GM18499 (cell line): ENCODE data around the gene PPIL4.
A peak's percentile ranks its signal among the peaks of the same experiment; 100 is the strongest.

Experiments
- ATAC-seq: cut with Tn5 transposase; IDR thresholded peaks from one replicate; pipeline ENCODE4 v1.9.1; 2021; ENCODE audit warnings: moderate number of reproducible peaks; ENCODE audit not compliant: insufficient read depth, unreplicated experiment

The PPIL4 gene, protein sequence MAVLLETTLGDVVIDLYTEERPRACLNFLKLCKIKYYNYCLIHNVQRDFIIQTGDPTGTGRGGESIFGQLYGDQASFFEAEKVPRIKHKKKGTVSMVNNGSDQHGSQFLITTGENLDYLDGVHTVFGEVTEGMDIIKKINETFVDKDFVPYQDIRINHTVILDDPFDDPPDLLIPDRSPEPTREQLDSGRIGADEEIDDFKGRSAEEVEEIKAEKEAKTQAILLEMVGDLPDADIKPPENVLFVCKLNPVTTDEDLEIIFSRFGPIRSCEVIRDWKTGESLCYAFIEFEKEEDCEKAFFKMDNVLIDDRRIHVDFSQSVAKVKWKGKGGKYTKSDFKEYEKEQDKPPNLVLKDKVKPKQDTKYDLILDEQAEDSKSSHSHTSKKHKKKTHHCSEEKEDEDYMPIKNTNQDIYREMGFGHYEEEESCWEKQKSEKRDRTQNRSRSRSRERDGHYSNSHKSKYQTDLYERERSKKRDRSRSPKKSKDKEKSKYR

DNA sequence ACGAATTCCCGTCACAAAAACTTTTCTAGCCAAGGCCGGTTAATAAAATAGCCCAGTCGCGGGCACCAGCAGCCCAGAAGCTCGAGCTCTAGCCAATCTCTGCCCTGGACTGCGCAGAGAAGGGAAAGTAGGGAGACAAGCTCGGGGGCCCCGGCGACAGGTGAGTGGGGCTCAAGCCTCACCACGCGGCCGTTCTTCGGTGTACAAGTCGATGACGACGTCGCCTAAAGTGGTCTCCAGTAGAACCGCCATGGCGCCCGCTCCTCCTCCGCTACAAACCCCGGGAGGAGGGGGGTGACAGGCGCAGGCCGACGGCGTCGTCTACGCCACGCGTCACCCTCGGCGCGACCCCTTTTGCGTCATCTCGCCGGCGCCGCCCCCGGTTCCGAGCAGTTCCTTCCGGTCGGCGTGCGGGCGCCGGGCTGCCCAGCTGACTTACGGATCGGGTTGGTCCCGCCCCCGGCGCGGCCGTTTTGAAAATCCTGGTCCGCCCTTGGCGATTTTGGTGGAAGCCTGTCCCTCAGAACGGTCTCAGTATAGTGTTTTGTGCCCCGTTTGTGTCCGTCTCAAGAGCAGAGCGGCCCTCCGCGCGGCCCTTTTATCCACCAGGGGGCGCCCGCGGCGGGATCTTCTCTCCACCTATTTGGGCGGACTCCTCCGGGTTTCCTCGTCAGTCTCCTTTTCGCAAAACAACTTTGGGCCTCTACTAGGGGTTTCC, at the start of gene PPIL4:
PPIL4 (minus strand) TSS at position 290 of the 718 bp plus-strand sequence; CDS start at position 252, 38 bp downstream.
- ATAC-seq = peak; percentile 74

DNA sequence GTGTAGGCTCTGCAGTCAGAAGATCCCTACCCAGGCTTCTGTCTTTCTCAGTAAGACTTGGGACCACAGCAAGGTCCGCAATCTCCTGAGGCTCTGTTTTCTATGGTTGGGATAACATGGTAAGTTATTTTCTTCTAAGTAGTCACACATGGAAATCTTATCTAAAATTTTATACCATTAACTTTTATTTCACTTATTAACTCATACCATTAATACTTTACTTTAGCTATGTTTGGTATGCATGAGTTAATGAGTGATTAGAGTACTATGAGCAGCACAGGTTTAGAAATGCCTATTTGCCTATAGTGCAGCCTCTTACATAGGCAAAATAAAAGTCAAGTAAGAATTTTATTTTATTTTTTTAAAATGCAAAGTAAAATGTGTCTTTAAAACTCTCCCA, 47.6 kb upstream of the PPIL4 start:
- no peak for ATAC-seq

DNA sequence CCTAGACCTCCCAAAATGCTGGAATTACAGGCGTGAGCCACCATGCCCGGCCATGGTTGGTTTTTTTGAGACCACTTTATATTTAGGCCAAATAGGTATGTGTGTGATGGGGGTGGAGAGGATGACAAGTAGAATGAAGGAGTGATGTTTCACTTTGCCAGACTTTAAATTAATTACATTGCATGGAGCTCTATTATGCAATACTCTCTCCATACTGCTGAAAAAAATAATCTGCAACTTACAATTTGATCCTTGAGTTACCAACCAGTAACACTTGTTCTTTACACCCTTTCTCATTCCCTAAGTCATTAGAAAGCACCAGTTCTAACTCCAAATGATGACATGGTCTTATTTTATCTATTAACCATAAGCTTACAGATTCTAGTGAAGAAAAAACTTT, 47.1 kb upstream of the PPIL4 start:
- ATAC-seq = no peak

DNA sequence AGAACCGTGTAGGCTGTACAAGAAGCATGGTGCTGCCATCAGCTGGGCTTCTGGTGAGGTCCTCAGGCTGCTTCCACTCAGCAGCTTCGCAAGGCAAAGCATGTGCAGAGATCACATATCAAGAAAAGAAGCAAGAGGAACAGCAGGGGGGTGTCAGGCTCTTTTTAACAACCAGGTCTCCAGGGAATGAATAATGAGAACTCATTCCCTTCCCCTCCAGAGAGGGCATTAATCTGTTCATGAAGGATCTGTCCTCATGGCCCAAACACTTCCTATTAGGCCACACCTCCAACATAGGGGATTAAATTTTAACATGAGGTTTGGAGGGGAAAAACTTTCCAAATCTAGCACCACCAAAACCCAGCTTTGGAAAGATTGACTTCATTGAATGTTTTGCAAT, 40.3 kb upstream of the PPIL4 start:
- no peak for ATAC-seq

DNA sequence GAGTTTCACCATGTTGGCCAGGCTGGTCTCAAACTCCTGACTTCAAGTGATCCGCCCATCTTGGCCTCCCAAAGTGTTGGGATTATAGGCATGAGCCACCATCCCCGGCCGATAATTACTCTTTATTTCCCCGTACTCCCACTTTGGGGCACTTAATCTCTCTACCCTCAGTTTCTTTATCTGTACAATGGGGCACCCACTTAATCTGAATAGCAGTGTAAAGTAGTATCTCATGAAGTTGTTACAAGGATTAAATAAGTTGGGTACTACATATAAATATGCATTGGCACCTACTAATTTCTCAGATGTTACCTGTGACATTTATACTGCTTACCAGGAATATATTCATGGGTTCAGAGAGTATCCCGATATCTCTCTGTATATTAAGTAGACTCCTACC, 35.5 kb upstream of the PPIL4 start:
- no peak for ATAC-seq

DNA sequence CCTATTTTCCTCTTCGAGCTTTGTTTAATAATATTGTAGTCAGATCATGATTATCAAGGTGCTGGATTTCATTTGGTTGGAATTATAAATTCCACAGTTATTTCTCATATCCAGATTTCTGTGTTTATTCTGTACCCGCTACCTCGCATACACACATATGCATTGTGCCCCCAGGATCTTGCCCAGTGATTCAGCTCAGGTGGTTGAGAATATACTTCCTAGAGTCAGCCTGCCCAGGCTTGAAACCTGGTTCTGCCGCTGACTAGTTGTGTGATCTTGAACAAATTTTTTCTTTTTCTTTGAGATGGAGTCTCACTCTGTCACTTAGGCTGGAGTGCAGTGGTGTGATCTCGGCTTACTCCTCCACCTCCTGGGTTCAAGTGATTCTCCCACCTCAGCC, 35.0 kb upstream of the PPIL4 start:
- ATAC-seq = no peak

DNA sequence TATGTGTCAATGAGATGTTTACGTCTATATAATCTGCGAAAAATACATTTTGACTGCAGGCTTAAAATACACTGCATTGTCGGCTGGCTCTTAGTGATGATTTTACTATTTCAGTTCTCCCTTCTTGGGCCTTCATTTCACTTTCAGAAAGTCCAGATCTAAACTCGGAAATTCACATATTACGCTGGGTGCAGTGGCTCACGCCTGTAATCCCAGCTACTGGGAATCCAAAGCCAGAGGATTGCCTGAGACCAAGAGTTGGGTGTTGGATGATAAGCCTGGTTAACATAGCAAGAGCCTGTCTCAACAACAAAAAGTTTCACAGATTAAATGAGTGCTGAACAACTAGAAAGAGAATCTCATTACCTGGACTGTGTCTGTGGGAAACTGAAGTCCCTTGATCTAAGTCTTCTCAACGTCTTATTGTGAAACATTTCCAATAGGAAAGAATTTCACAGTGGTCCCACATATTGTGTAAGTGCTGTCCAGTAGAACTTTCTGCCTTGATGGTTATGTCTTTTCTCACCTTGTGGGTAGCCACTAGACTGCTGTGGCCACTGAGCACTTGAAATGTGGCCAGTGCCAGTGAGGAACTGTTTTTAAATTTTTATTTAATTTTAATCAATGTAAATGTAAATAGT, 22.2 kb upstream of the PPIL4 start:
- no peak for ATAC-seq

DNA sequence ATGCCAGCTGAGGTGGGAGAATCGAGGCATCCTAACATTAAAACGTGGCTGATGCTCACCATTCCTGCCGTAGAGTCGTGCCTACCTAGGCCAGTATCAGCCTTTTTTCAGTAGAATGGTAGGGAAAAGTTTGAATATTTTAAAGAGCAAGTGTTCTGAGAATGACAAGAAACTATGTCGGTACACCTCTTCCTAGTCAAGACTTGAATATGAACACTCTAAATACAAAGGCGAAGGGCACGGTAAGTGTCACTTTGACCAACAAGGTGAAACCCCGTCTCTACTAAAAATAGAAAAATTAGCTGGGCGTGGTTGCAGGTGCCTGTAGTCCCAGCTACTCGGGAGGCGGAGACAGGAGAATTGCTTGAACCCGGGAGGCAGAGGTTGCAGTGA, 21.3 kb upstream of the PPIL4 start:
- no peak for ATAC-seq

DNA sequence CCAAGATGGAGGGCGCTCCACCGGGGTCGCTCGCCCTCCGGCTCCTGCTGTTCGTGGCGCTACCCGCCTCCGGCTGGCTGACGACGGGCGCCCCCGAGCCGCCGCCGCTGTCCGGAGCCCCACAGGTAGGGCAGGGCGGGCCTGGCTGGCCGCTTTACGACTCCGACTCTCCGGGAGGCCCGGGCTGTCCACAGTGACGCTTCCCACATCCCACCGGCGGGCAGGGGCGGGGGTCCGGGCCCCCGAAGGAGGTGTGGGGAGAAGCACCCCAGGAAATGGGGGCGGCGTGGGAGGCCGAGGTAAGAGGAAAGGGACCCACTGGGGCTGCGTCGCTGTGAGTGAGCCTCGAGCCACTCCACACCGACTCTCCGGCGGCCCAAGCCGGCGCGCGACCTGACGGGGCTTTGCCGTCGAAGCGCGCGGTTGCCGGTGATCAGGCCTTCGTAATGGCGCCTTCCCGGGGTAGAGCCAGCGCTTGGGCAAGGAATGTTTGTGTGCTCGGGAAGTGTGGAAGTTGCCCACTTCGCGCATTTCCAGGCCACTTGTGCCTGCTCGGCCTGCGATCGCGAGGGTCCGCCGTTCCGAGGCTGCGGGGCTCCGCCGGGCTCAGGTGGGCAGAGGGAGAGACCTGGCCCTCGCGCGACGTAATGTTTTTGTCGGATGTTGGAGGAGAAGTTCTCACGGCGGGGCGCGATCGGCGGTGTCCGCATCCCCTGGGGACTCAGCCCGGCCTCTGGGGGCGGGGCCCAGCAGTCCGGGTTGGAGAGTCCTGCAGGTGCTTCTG, 20.8 kb upstream of the PPIL4 start:
- ATAC-seq = peak; percentile 2

DNA sequence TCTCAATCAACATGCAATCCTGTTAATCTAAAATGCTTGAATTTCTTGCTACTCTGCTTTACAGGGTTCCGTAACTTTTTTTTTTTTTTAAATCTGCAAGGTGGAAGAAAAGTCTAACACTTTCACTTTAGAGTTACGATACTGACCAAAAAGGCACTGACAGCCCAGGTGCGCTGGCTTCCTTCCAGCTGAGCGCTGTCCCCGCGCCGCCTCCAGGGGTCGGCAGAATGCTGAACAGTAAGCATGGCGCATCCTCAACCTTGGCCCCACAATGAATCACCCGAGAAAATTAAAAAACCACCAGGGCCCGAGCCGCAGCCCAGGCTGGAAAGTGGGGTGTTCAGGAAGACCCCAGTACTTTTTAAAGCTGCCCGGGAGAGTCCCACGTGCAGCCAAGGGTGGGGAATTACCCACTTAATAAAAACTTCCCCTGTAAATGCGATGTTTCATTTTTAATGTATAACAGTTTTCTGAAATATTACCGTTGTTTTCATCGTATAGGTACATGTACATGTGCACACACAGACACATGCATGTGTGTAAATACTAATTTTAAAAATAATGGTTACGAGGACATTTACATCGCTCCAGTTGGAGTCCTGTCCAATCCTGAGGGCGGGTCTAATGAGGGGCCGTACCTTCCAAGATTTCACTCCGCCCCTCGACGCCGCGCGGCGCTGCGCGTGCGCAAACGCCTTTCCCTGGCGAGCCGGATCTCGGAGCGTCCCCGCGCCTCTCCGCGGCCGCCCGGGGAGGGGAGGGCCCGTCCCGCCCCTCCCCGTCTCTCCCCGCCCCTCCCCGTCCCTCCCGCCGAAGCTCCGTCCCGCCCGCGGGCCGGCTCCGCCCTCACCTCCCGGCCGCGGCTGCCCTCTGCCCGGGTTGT, 19.9 kb upstream of the PPIL4 start, which contains the start of gene GINM1:
GINM1 (plus strand) TSS at position 849 of the 883 bp plus-strand sequence. CDS start 40 bp downstream, outside the sequence.
- ATAC-seq = peak; percentile 60

DNA sequence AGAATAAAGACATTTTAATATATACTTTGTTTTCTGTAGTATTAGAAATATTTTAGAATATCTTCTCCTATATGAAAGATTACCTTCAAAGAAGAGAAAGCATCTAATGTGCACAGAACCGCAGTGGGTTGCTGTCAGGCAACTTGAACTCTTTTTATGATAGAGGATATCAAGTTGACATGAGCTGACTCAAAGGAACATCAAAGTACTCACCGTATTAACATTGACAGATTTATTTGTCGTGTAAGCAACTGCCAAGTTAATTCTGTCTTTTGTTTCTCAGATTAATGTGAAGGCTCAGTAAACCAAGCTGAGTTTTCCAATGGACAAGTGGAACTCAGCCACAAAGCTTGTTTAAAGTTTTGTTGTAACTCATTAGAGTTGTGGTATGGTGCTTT, 18.1 kb upstream of the PPIL4 start:
- no peak for ATAC-seq

DNA sequence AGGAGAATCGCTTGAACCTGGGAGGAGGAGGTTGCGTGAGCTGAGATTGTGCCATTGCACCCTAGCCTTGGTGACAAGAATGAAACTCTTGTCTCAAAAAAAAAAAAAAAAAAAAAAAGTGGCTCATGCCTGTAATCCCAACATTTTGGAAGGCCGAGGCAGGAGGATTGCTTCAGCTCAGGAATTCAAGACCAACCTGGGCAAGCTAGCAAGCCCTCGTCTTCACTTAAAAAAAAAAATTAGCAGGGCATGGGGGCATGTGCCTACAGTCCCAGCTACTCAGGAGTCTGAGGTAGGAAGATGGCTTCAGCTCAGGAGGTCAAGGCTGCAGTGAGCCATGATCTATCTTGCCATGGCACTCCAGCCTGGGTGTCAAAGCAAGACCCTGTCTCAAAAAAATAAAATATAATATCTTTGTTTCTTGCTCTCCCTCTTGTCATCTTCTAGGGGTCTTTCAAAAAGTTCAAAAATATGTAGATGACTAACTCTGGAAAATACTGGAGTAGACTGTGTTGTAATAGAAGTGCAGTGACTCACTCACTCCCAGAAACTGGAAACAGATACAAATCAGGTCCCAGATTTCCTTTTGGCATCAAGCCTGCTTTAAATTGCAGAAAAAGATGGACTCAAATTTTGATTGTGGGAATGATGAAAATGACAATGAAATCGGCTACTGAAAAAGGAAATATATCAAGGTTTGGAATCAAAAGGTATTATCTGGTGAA, 17.5 kb upstream of the PPIL4 start:
- ATAC-seq = no peak

DNA sequence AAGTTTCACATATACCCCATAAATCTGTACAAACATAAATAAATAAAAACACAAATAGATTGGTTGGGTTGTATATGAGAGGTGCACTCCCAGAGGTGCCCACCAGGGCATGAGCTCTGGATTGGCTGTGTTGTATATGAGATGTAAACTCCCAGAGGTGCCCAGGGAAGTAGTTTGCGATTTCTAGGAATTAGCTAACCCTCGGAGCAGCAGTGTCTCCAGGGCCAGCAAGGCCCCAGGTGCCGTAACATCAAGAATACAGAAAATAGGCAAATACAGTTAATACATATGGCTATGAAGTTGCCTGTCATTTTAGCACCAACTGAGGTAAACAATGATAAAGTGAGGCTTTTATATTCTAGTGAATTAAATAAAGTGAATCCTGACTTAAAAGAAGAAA, 14.9 kb upstream of the PPIL4 start:
- no peak for ATAC-seq

DNA sequence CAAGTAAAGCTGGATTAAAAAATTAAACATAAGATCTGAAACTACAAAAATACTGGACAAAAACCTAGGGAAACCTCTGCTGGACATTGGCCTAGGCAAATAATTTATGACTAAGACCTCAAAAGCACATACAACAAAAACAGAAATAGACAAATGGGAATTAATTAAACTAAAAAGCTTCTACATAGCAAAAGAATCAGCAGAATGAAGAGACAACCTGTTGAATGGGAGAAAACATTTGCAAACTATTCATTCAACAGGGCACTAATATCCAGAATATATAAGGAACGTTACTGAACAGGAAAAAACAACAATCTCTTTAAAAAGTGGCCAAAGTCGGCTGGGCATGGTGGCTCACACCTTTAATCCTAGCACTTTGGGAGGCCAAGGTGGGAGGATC, 13.5 kb upstream of the PPIL4 start:
- no peak for ATAC-seq

DNA sequence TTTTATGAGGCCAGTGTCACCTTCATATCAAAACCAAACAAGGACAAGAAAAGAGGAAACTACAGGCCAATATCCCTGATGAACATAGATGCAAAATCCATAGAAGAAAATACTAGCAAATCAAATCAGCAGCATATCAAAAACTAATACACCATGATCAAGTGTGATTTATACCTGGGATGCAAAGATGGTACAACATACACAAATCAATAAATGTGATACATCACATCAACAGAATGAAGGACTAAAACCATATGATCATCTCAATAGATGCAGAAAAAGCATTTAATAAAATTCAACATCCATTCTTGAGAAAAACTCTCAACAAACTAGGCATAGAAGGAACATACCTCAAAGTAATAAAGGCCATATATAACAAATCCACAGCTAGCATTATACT, 12.2 kb upstream of the PPIL4 start:
- no peak for ATAC-seq

DNA sequence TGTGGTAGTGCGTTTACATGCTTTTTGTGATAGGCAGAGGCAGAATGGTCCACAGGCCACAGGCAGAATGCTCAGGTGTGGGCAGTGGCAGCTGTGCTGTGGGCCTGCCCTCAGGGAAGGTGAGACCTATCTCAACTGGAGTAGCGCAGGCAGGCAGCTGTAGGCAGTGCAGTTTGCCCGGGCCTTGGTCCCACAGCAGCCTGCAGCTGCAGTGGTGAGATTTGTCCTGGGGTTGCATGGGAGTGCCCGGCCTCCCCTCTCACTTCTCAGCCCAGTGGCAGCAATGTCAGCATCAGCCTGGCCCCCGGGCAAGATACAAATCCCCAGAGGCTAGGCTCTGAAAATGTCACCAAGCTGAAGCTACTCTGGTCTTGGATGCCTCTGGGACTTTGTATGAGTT, 6.1 kb upstream of the PPIL4 start:
- ATAC-seq = no peak

DNA sequence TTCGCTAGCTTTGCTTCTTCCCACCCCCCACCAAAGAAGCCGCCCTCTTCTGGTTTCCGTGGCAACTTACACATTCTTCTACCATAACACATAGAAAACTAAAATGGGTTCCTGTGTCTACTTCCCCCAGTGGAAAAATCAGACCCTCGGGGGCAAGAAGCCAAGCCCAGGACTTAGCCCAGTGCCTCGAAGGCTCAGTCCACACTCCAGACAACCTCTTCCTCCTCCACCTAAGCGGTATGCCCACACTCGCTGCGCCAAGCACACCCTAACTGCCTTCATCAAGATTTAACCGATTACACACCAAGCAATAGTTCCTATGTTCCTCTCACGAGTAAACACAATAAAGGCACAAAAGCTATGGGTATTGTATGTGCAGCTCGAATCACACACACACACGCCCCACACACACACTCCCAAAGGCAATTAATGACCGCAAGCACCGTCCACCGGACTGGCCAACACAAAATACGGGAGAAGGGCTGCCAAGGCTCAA, 537 bp downstream of the PPIL4 start:
- no peak for ATAC-seq

DNA sequence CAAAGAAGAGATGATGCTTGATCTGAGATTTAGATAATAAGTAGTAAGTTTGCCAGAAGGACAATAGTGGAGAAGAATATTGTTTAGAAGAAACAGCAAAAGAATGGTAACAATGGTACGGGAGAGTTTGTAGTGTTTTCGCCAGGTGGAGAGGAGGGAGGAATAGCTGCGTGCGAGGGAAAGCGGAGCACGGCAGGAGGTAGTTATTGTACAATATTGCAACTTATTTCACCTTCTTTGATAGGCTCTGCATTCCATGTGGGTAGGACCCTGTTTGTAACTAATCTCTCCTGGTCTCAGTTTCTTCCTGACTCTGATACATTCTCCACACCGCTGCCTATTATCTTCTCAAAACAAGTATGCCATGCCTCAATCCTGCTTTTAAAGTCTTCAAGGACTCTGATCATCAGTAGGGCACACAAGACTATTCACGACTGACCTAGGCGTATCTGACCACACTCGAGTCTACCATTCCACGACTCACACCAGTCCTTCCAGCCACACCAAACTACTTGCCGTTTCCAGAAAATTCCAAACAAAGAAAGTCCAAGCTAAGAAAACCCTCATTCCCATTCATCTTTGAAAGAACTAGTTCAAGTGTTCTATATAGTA, 1.1 kb downstream of the PPIL4 start:
- ATAC-seq = no peak
